ENCODE results near the gene DST. TPM values are rescaled to one million over a fixed set of nuclear protein-coding genes. Genes with fewer than 3 reads are reported as not detected.

Gene DST
- total and polyA plus RNA-seq, 2 experiments from 2014 or later: 103 to 369 TPM

DNA sequence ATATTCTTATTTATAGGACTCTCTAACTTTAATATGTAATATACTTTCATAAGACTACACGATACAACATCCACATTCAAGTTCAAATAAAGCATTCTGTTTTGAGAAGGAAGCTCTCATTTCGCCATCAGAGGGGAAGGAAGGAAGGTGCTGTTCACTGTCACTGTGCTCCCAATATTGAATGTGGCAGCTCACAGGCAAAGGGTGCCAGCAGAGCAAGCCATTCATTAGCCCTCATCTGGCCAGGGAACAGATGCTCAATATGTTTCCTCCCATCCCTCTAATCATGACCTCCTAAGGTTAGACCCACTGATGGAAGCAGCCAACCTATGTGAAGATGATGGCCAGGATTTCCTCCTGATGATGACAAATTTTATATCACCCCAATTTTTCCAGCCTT is 154.4 kb downstream of the DST start:
- H3K27me3 ChIP-seq: no peaks in the 10 kb centered on the region
- no peaks in the 10 kb centered on the region for H3K9me2 ChIP-seq (replicated peaks; ENCODE audit: insufficient read depth)
- DNase-seq (ENCODE audit: low spot score): no peak
- no peak overlapping the region for H3K4me2 ChIP-seq
- no peak overlapping the region for H3K27ac ChIP-seq
- no peak overlapping the region for H2AFZ ChIP-seq
- no peak overlapping the region for H3K4me3 ChIP-seq
- peaks cover 4% of the 10 kb centered on the region for H3K4me1 ChIP-seq (ENCODE audit: insufficient read depth)
- H4K20me1 ChIP-seq (ENCODE audit: insufficient read depth, poor library complexity, severe bottlenecking): no peaks in the 10 kb centered on the region
- TF ChIP-seq EZH2 (IDR thresholded peaks at IDR 0.05; ENCODE audit: borderline replicate concordance): no peak
- TF ChIP-seq, protein P1, sequence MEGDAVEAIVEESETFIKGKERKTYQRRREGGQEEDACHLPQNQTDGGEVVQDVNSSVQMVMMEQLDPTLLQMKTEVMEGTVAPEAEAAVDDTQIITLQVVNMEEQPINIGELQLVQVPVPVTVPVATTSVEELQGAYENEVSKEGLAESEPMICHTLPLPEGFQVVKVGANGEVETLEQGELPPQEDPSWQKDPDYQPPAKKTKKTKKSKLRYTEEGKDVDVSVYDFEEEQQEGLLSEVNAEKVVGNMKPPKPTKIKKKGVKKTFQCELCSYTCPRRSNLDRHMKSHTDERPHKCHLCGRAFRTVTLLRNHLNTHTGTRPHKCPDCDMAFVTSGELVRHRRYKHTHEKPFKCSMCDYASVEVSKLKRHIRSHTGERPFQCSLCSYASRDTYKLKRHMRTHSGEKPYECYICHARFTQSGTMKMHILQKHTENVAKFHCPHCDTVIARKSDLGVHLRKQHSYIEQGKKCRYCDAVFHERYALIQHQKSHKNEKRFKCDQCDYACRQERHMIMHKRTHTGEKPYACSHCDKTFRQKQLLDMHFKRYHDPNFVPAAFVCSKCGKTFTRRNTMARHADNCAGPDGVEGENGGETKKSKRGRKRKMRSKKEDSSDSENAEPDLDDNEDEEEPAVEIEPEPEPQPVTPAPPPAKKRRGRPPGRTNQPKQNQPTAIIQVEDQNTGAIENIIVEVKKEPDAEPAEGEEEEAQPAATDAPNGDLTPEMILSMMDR (IDR thresholded peaks at IDR 0.05; ENCODE audit: poor library complexity): no peak
- H3K9me3 ChIP-seq (ENCODE audit: low read depth): no peaks in the 10 kb centered on the region
- H3K79me2 ChIP-seq: no peaks in the 10 kb centered on the region
- H3K36me3 ChIP-seq (replicated peaks; ENCODE audit: insufficient read depth, low read depth): no peaks in the 10 kb centered on the region
- 92% methylated on average over 2 of the region's 2 CpGs for WGBS (ENCODE audit: low lambda C conversion rate, missing lambda C conversion rate)

DNA sequence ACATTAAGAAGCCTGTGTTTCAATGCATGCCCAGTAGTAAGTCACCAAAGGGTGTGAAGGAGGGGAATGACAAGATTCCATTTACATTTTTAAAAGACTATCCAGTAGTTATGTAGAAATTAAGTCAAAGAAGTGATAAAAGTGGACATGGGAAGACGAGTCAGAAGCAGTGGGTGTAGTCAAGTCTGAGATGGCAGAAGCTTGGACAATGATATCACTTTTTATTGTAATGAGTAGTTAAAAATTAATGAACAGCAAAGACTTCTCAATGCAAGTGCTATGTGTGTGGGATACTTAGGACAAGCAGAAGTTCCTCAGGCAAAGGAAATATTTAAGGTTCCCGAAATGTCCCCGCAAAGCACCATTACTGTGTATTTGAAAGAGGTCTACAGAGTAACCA is 156.0 kb downstream of the DST start:
- H4K20me1 ChIP-seq (ENCODE audit: insufficient read depth, poor library complexity, severe bottlenecking): no peaks in the 10 kb centered on the region
- no peak for DNase-seq (ENCODE audit: low spot score)
- H3K79me2 ChIP-seq: no peaks in the 10 kb centered on the region
- no peaks in the 10 kb centered on the region for H3K27me3 ChIP-seq
- H3K4me2 ChIP-seq: no peak overlapping the region
- no peak overlapping the region for H2AFZ ChIP-seq
- H3K9me3 ChIP-seq (ENCODE audit: low read depth): no peaks in the 10 kb centered on the region
- no peak overlapping the region for H3K27ac ChIP-seq
- H3K36me3 ChIP-seq (replicated peaks; ENCODE audit: insufficient read depth, low read depth): no peaks in the 10 kb centered on the region
- no peak overlapping the region for H3K4me3 ChIP-seq
- no peaks in the 10 kb centered on the region for H3K9me2 ChIP-seq (replicated peaks; ENCODE audit: insufficient read depth)
- WGBS (ENCODE audit: low lambda C conversion rate, missing lambda C conversion rate): 96% methylated on average over 3 of the region's 3 CpGs
- TF ChIP-seq EZH2 (IDR thresholded peaks at IDR 0.05; ENCODE audit: borderline replicate concordance): no peak
- TF ChIP-seq EZH2phosphoT487 (IDR thresholded peaks at IDR 0.05; ENCODE audit: low read depth, severe bottlenecking, unreplicated experiment): no peak
- TF ChIP-seq, protein P1 (IDR thresholded peaks at IDR 0.05; ENCODE audit: poor library complexity): no peak
- H3K4me1 ChIP-seq (ENCODE audit: insufficient read depth): peaks cover 4% of the 10 kb centered on the region

DNA sequence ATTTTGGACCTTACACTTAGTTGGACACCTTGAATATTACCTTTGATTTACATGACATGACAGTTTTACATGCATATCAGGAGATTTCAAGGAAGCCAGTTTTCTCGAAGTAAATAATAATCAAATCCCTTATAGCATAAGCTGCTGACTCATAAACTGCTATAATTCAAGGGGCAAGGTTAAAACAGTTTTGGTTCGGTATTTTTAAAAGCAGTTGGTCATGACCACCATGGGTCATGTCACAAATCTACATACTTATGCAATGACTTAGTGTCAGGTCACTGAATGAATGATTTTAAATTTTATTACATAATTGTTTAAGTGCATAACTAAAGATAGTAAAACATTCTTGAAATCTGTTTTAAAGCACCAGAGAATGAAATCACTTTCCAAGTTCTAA is 158.0 kb downstream of the DST start:
- TF ChIP-seq, protein P1 (IDR thresholded peaks at IDR 0.05; ENCODE audit: poor library complexity): no peak
- no peak for TF ChIP-seq EZH2phosphoT487 (IDR thresholded peaks at IDR 0.05; ENCODE audit: low read depth, severe bottlenecking, unreplicated experiment)
- TF ChIP-seq EZH2 (IDR thresholded peaks at IDR 0.05; ENCODE audit: borderline replicate concordance): no peak
- H3K36me3 ChIP-seq (replicated peaks; ENCODE audit: insufficient read depth, low read depth): no peaks in the 10 kb centered on the region
- no peaks in the 10 kb centered on the region for H3K9me2 ChIP-seq (replicated peaks; ENCODE audit: insufficient read depth)
- H3K4me3 ChIP-seq: no peak overlapping the region
- H3K4me1 ChIP-seq (ENCODE audit: insufficient read depth): peaks cover 4% of the 10 kb centered on the region
- WGBS (ENCODE audit: low lambda C conversion rate, missing lambda C conversion rate): 46% methylated on average over 2 of the region's 2 CpGs
- no peaks in the 10 kb centered on the region for H4K20me1 ChIP-seq (ENCODE audit: insufficient read depth, poor library complexity, severe bottlenecking)
- no peaks in the 10 kb centered on the region for H3K9me3 ChIP-seq (ENCODE audit: low read depth)
- H3K27me3 ChIP-seq: no peaks in the 10 kb centered on the region
- H2AFZ ChIP-seq: no peak overlapping the region
- H3K79me2 ChIP-seq: peaks cover 6% of the 10 kb centered on the region
- no peak for DNase-seq (ENCODE audit: low spot score)
- H3K27ac ChIP-seq: no peak overlapping the region
- no peak overlapping the region for H3K4me2 ChIP-seq

DNA sequence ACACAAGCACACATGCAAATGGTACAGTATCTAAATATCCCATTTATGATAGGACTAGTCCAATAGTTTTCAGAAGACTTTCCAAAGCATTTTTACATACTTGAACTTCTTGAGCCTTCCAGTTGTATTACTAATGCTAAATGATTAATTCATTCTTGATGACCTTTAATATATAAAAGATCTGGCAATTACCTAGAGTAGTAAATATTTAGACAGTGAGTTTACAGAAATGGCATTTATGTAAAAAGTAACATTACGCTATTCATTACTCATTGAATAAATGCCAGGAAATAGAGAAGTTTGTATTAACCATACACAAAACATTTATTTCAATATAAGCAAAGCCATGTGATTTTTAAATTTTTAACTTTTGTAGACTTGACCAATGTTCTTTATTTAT is 158.8 kb downstream of the DST start:
- no peak overlapping the region for H2AFZ ChIP-seq
- no peak overlapping the region for H3K4me3 ChIP-seq
- no peak overlapping the region for H3K4me2 ChIP-seq
- TF ChIP-seq, protein P1 (IDR thresholded peaks at IDR 0.05; ENCODE audit: poor library complexity): no peak
- no peak for TF ChIP-seq EZH2 (IDR thresholded peaks at IDR 0.05; ENCODE audit: borderline replicate concordance)
- 76% methylated on average over 1 of the region's 1 CpG for WGBS (ENCODE audit: low lambda C conversion rate, missing lambda C conversion rate)
- H3K27ac ChIP-seq: no peak overlapping the region
- H4K20me1 ChIP-seq (ENCODE audit: insufficient read depth, poor library complexity, severe bottlenecking): no peaks in the 10 kb centered on the region
- H3K36me3 ChIP-seq (replicated peaks; ENCODE audit: insufficient read depth, low read depth): peaks cover 3% of the 10 kb centered on the region
- DNase-seq (ENCODE audit: low spot score): no peak
- peaks cover 4% of the 10 kb centered on the region for H3K4me1 ChIP-seq (ENCODE audit: insufficient read depth)
- no peaks in the 10 kb centered on the region for H3K9me2 ChIP-seq (replicated peaks; ENCODE audit: insufficient read depth)
- peaks cover 11% of the 10 kb centered on the region for H3K79me2 ChIP-seq
- no peaks in the 10 kb centered on the region for H3K27me3 ChIP-seq
- no peaks in the 10 kb centered on the region for H3K9me3 ChIP-seq (ENCODE audit: low read depth)

Data from hepatocyte (in vitro differentiated cells).